ENCODE results near the gene PRAC2. TPM values are rescaled to one million over a fixed set of nuclear protein-coding genes. Genes with fewer than 3 reads are reported as not detected.

The PRAC2 gene
- total RNA-seq, 2 donors from 2014 or later = not detected

GRCh38 chr17:48734333-48735061, 11.5 kb downstream of the PRAC2 start:
- Mint-ChIP-seq H3K9me3 (no peaks in the 10 kb centered on the region), H3K27ac (no peak overlapping the region), H3K4me3 (no peak overlapping the region), H3K36me3 (peaks cover 4% of the 10 kb centered on the region), H3K4me1 (ENCODE audit: low read depth in 2 of 2) (peaks cover 13 to 15% of the 10 kb centered on the region in 2 donors), H3K27me3 (peaks cover 68 to 87% of the 10 kb centered on the region in 2 donors)
- ATAC-seq (peak in 1 of 2 donors; percentile 40), DNase-seq (ENCODE audit: low spot score) (no peak)

GRCh38 chr17:48735062-48735351, 12.0 kb downstream of the PRAC2 start:
- Mint-ChIP-seq H3K27me3 (peaks cover 68 to 86% of the 10 kb centered on the region in 2 donors), H3K36me3 (peaks cover 4% of the 10 kb centered on the region), H3K4me1 (ENCODE audit: low read depth in 2 of 2) (peaks cover 13% of the 10 kb centered on the region in 2 donors), H3K4me3 (no peak overlapping the region), H3K9me3 (no peaks in the 10 kb centered on the region), H3K27ac (no peak overlapping the region)
- no peak for ATAC-seq
- no peak for DNase-seq (ENCODE audit: low spot score)

GRCh38 chr17:48737330-48738043, 14.5 kb downstream of the PRAC2 start:
- Mint-ChIP-seq H3K4me3 (no peak overlapping the region), H3K4me1 (ENCODE audit: low read depth in 2 of 2) (peaks cover 13% of the 10 kb centered on the region in 2 donors)
- ATAC-seq = no peak

GRCh38 chr17:48738424-48738802, 15.4 kb downstream of the PRAC2 start:
- H3K27ac Mint-ChIP-seq = no peak overlapping the region
- peaks cover 61 to 80% of the 10 kb centered on the region in 2 donors for H3K27me3 Mint-ChIP-seq

More at GRCh38 chr17:48737330-48738043, 14.5 kb downstream of the PRAC2 start:
- peaks cover 59 to 79% of the 10 kb centered on the region in 2 donors for H3K27me3 Mint-ChIP-seq
- H3K36me3 Mint-ChIP-seq = no peaks in the 10 kb centered on the region
- H3K27ac Mint-ChIP-seq = no peak overlapping the region
- no peak for DNase-seq (ENCODE audit: low spot score)
- H3K9me3 Mint-ChIP-seq = no peaks in the 10 kb centered on the region

GRCh38 chr17:48738803-48739526, 16.0 kb downstream of the PRAC2 start:
- DNase-seq (ENCODE audit: low spot score) = no peak
- peak overlapping the region; percentile 48 for H3K4me3 Mint-ChIP-seq
- no peaks in the 10 kb centered on the region for H3K36me3 Mint-ChIP-seq
- no peak overlapping the region for H3K27ac Mint-ChIP-seq
- peaks cover 58 to 80% of the 10 kb centered on the region in 2 donors for H3K27me3 Mint-ChIP-seq
- no peak for ATAC-seq
- H3K9me3 Mint-ChIP-seq = no peaks in the 10 kb centered on the region
- H3K4me1 Mint-ChIP-seq (ENCODE audit: low read depth in 2 of 2) = peaks cover 5 to 6% of the 10 kb centered on the region in 2 donors

More at GRCh38 chr17:48738424-48738802, 15.4 kb downstream of the PRAC2 start:
- ATAC-seq (no peak), DNase-seq (ENCODE audit: low spot score) (no peak)
- Mint-ChIP-seq H3K9me3 (no peaks in the 10 kb centered on the region), H3K36me3 (no peaks in the 10 kb centered on the region), H3K4me3 (no peak overlapping the region), H3K4me1 (ENCODE audit: low read depth in 2 of 2) (peaks cover 11% of the 10 kb centered on the region in 2 donors)

- no peak for DNase-seq (ENCODE audit: low spot score)
- no peak for ATAC-seq
- peaks cover 7% of the 10 kb centered on the region in 2 donors for H3K4me1 Mint-ChIP-seq (ENCODE audit: low read depth in 2 of 2)
- H3K27ac Mint-ChIP-seq = no peak overlapping the region
- no peak overlapping the region for H3K4me3 Mint-ChIP-seq
- H3K36me3 Mint-ChIP-seq = no peaks in the 10 kb centered on the region
- H3K9me3 Mint-ChIP-seq = no peaks in the 10 kb centered on the region
- peaks cover 55 to 81% of the 10 kb centered on the region in 2 donors for H3K27me3 Mint-ChIP-seq
Measured at GRCh38 chr17:48740537-48740936, 17.6 kb downstream of the PRAC2 start.

- ATAC-seq (no peak), DNase-seq (ENCODE audit: low spot score) (no peak)
- H3K4me1 Mint-ChIP-seq (ENCODE audit: low read depth in 2 of 2) = peaks cover 18 to 20% of the 10 kb centered on the region in 2 donors
- H3K9me3 Mint-ChIP-seq = no peaks in the 10 kb centered on the region
- H3K36me3 Mint-ChIP-seq = no peaks in the 10 kb centered on the region
- peaks cover 44 to 78% of the 10 kb centered on the region in 2 donors for H3K27me3 Mint-ChIP-seq
- H3K4me3 Mint-ChIP-seq = no peak overlapping the region
- H3K27ac Mint-ChIP-seq = no peak overlapping the region
Measured at GRCh38 chr17:48745381-48746275, 22.6 kb downstream of the PRAC2 start.

- Mint-ChIP-seq H3K4me3 (no peak overlapping the region), H3K27ac (no peak overlapping the region), H3K36me3 (no peaks in the 10 kb centered on the region), H3K9me3 (no peaks in the 10 kb centered on the region), H3K4me1 (ENCODE audit: low read depth in 2 of 2) (peaks cover 18 to 20% of the 10 kb centered on the region in 2 donors), H3K27me3 (peaks cover 52 to 77% of the 10 kb centered on the region in 2 donors)
- DNase-seq (ENCODE audit: low spot score) = no peak
- ATAC-seq = no peak
Measured at GRCh38 chr17:48746916-48747444, 24.0 kb downstream of the PRAC2 start.

- no peaks in the 10 kb centered on the region for H3K9me3 Mint-ChIP-seq
- H3K36me3 Mint-ChIP-seq = no peaks in the 10 kb centered on the region
- ATAC-seq = no peak
- H3K4me1 Mint-ChIP-seq (ENCODE audit: low read depth in 2 of 2) = peaks cover 18 to 20% of the 10 kb centered on the region in 2 donors
- no peak overlapping the region for H3K27ac Mint-ChIP-seq
- DNase-seq (ENCODE audit: low spot score) = no peak
- no peak overlapping the region for H3K4me3 Mint-ChIP-seq
- peaks cover 55 to 77% of the 10 kb centered on the region in 2 donors for H3K27me3 Mint-ChIP-seq
Measured at GRCh38 chr17:48747445-48748363, 24.7 kb downstream of the PRAC2 start.

GRCh38 chr17:48748718-48749566, 26.0 kb downstream of the PRAC2 start:
- peaks cover 18 to 20% of the 10 kb centered on the region in 2 donors for H3K4me1 Mint-ChIP-seq (ENCODE audit: low read depth in 2 of 2)
- no peaks in the 10 kb centered on the region for H3K9me3 Mint-ChIP-seq
- ATAC-seq (no peak), DNase-seq (ENCODE audit: low spot score) (no peak)
- no peak overlapping the region for H3K27ac Mint-ChIP-seq
- H3K36me3 Mint-ChIP-seq = no peaks in the 10 kb centered on the region
- H3K4me3 Mint-ChIP-seq = no peak overlapping the region
- peaks cover 57 to 77% of the 10 kb centered on the region in 2 donors for H3K27me3 Mint-ChIP-seq

GRCh38 chr17:48749621-48750553, 26.9 kb downstream of the PRAC2 start:
- no peak overlapping the region for H3K4me3 Mint-ChIP-seq
- ATAC-seq = no peak
- no peaks in the 10 kb centered on the region for H3K9me3 Mint-ChIP-seq
- no peak for DNase-seq (ENCODE audit: low spot score)
- peaks cover 20% of the 10 kb centered on the region in 2 donors for H3K4me1 Mint-ChIP-seq (ENCODE audit: low read depth in 2 of 2)
- peaks cover 56 to 75% of the 10 kb centered on the region in 2 donors for H3K27me3 Mint-ChIP-seq
- no peak overlapping the region for H3K27ac Mint-ChIP-seq
- no peaks in the 10 kb centered on the region for H3K36me3 Mint-ChIP-seq

Measured in natural killer cell treated with Interleukin-12 subunit alpha and Interleukin-12 subunit beta and Interleukin-15 and Interleukin-18, amount 100 ng/mL, for 72 hours (primary cell).